Motor neuron (in vitro differentiated cells): Measurements from ENCODE around the gene IGF2BP3. TPM values are rescaled to one million over a fixed set of nuclear protein-coding genes. Genes with fewer than 3 reads are reported as not detected.

Source experiments
- ATAC-seq, 8 experiments: fragments of 200-7000 bp; cut with Tn5 transposase; replicated peaks in 6 of 8; 2 replicates each; pipeline ENCODE4 v1.8.0; 2021; ENCODE audit warnings: mild to moderate bottlenecking in 8 of 8, moderate library complexity in 8 of 8
- H3K27ac ChIP-seq, 2 donors: fragments of 250-450 bp; sonication (Bioruptor Pico); 2 replicates each; pipeline ENCODE4 v1.9.0; 2021; ENCODE audit warnings: antibody characterized with exemption in 2 of 2, mild to moderate bottlenecking in 2 of 2, moderate library complexity in 1 of 2
- H3K4me1 ChIP-seq, 2 donors: fragments of 250-450 bp; sonication (Bioruptor Pico); replicated peaks in 1 of 2; 2 replicates each; pipeline ENCODE4 v1.6.1; 2021; ENCODE audit warnings: antibody characterized with exemption in 2 of 2, mild to moderate bottlenecking in 2 of 2, moderate library complexity in 1 of 2
- H3K4me3 ChIP-seq, 5 donors: fragments of 250-450 bp; sonication (Bioruptor Pico); 2 replicates each; pipeline ENCODE4 v1.9.0; 2021; ENCODE audit warnings: antibody characterized with exemption in 5 of 5, mild to moderate bottlenecking in 5 of 5, moderate library complexity in 4 of 5
- WGBS, 10 experiments: fragments of 450-650 bp; shearing (Covaris generic); methylation state at CpG; one replicate each; pipeline ENCODE4 v1.0.0; 2022; 5-methylcytosine and 5-hydroxymethylcytosine counted together
- in situ Hi-C, 9 experiments: fragments of 400-800 bp; cut with MboI; loops; one replicate each; pipeline ENCODE4 v1.15.0; 2021; ENCODE audit warnings: low sequenced_read_pairs in 9 of 9, low pct_unique_long_range_greater_than_20kb in 2 of 9; ENCODE audit not compliant: unreplicated experiment in 9 of 9
- total RNA-seq, 8 experiments: library from RNA; unstranded; fragments of 300-600 nt; gene quantifications; 2 replicates each; pipeline versions ENCODE4 v1.2.3 to v1.2.4, GENCODE V29; 2022

The IGF2BP3 gene
- total RNA-seq, 8 experiments from 2014 or later: 22.2 to 103 (median 31.4) TPM

DNA sequence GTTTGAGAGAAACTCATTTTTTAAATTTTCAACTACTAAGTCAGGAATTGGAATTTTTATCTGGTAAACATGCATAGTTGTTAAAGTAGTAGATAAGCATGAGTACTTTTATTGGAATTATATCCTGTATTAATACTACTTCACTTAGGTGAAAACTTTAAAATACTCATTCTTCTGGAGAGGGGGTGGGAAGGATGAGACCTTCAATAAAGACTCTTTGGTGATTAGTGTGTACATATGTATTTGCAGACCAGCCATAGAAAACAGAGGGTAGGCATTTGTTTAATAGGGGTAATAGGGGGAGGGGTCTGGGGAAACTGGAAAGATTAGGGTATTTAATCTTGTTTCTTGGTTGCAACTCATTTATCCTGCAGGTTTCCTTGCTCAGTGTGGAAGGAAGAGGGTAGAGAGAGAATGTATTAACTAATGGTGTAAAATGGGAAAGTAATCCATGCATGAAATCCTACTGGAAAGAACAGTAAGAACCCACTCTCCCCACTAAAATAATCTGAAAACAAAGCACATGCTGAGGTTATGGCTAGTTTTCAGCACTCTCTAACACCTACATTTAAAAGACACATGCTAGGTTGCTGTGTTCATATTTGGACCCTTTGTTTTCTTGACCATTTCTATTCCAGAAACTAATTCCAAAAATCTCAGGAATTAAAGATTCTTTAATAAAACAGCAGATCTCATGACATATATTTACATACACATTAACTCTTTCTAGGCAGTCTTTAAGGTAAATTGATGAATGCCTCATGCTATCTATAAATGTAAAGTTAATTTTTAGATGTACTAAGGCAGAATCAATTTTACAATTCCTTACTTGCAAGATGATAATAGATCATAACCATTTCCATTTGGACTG, 6.2 kb upstream of the IGF2BP3 start:
- no peak for ATAC-seq
- Histone ChIP-seq H3K4me3 (no peak overlapping the region), H3K27ac (no peak overlapping the region), H3K4me1 (peaks cover 0 to 6% of the 10 kb centered on the region in 2 donors)
- in situ Hi-C loops: no loop called here

DNA sequence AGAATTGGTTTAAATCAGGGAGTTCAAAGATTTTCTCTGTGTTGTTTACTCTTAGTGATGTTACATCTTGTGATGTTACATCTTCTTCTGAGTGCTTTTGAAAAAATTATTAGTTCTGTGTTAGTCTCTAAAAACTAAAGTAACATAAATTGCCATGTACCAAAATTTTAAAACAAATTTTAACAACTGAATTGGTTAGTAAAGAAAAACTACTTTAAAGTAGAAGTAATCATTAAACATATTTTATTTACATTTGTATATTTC, 5.2 kb upstream of the IGF2BP3 start:
- peak overlapping the region in 2 of 5 donors; percentile 63 to 68 for H3K4me3 ChIP-seq
- no peak for ATAC-seq
- no peak overlapping the region for H3K27ac ChIP-seq
- H3K4me1 ChIP-seq: peaks cover 0 to 6% of the 10 kb centered on the region in 2 donors
- in situ Hi-C loops: no loop called here

DNA sequence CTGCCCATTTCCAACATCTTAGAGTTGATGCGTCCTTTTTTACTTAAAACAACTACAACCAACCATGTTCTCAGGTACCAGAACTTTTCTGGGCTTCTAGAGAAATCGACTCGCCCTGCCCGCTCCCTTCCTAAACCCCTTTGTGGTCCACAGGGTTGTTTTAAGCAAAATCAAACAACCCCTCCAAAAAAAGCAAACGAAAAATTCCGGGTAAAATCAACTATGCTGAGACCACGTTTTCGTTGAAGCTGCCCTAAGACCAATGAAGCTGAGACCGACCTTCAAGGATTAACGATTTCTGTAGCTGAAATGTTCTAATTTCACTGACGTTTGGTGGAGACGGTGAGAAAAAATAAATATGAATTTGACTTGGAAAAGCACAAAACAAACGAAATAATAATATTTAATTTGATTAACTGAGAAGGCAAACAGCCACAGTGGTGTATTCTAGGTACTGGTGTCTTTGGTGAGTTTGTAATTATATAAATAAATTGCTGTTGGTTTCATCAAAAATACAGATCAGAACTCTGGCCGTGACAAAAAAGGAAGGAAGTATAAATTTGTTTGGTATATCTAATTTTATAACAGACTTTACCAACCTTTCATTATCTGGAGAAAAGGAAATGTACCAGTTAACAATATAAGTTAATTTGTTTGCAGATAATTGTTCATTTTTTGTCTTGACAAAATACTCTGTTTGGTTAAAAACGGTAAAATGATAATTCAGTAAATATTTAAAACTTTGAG, 4.7 kb upstream of the IGF2BP3 start:
- peak overlapping the region; percentile 63 to 82 (median 68) for H3K4me3 ChIP-seq
- ATAC-seq: no peak
- in situ Hi-C loops: no loop called here
- 0 to 4% (median 2%) methylated on average over 4 to 15 of the region's 15 CpGs for WGBS, 10 experiments
- peak overlapping the region; percentile 29 to 48 for H3K27ac ChIP-seq
- peaks cover 0 to 6% of the 10 kb centered on the region in 2 donors for H3K4me1 ChIP-seq

DNA sequence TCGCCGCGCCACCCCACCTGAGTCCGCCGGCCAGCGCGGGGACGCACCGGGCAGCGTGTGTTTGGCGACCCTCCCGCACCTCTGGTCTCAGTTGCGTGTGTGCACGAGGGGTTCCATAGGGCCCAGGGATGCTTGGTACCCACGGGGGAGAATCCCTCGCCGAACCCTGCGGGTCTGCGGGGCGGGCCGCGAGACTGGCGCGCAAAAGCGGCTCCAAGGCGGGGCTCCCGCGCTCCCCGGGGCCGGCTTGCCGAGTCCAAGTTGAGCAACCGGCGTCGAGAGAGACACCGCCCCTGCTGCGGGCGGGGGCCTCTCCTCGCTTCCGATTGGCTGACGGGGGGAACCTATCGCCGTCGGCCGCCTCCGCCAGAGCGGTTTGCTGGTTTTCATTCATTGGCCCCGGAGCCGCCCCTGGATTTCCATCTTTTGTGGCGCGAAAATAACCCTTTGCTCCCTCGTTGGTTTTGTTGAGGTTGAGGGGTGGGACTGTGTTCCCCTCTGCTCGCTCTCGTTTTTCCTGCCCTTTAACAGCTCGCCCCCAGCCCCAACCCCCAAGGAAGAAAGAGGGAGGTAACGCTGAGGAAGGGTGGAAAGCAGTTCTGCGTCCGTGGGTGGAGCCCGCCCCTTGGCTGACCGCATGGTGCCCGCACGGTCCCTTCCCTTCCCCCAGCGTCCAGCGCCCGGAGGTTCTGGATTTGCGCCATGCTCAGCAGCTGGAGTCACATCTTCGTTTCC, 4.0 kb upstream of the IGF2BP3 start:
- in situ Hi-C loops: no loop called here
- peak; percentile 61 to 80 (median 76) for ATAC-seq
- WGBS, 10 experiments: 0 to 1% (median 0%) methylated on average over 2 to 17 of the region's 66 CpGs; no CpG with 5 or more reads in 5 of the 10 experiments

DNA sequence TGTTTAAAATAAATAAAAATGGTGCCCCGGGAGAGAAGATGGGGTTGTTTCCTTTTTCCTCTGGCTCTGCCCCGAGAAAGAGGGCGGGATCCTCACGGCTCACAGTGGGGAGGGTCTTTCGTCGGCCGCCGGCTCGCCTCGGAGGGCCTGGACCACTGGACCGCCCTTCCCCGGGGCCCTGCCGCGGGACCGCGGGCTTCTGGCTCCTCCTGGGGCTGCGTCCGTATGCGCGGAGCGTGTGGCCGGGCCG, 3.5 kb upstream of the IGF2BP3 start:
- WGBS, 10 experiments: 0% methylated on average over 5 to 10 of the region's 23 CpGs; no CpG with 5 or more reads in 7 of the 10 experiments
- H3K27ac ChIP-seq: peak overlapping the region; percentile 66 to 70
- ATAC-seq: peak in 7 of 8 experiments; percentile 5 to 50 (median 38)
- in situ Hi-C loops: no loop called here
- peaks cover 0 to 6% of the 10 kb centered on the region in 2 donors for H3K4me1 ChIP-seq
- H3K4me3 ChIP-seq: peak overlapping the region; percentile 63 to 82 (median 68)

More for the DNA sequence above, 4.0 kb upstream of the IGF2BP3 start:
- peaks cover 0 to 6% of the 10 kb centered on the region in 2 donors for H3K4me1 ChIP-seq
- H3K4me3 ChIP-seq: peak overlapping the region; percentile 63 to 82 (median 68)
- peak overlapping the region; percentile 66 to 70 for H3K27ac ChIP-seq

DNA sequence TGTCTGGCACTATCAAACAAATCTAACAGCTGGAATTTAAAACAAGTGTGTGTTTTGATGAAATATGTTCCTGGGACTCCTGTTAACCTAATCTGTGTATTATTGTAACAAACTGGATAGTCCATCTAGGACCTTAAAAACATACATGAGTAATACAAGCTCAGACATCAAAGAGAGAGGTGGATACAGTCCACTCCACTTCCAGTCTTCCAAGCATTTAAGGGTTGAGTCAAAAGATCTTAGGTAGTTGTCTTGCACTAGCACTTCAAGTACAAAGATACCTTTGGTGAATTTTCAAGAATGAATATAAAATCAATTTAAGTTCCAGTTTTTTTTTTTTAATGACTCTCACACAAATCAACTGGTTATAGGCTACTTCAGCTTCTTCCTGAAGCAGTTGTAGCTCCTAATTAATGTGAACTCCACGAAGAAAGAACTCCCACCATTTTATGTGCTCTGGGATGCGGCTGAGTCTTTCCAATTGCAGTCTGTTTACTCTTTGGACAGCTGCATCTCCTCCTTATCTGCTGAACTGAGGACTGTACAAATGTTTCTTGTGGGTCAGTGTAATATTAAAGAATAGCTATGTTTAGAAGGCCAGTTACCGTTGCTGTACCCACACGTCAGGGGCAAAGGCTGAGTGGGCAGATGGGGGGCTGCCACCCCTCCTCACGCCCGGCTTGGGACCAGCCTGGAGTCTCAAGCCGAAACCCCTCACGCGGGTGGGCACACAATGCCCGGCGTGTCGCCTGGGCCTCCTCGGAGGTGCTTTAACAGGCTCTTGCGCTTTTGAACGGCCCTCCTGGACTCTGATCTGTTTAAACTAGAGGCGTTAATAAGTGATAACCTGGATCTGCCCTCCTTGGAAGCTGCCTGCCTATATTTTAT, 2.9 kb upstream of the IGF2BP3 start:
- ATAC-seq: no peak
- WGBS, 10 experiments: 0 to 85% (median 2%) methylated on average over 4 to 7 of the region's 16 CpGs; no CpG with 5 or more reads in 3 of the 10 experiments
- in situ Hi-C loops: no loop called here

DNA sequence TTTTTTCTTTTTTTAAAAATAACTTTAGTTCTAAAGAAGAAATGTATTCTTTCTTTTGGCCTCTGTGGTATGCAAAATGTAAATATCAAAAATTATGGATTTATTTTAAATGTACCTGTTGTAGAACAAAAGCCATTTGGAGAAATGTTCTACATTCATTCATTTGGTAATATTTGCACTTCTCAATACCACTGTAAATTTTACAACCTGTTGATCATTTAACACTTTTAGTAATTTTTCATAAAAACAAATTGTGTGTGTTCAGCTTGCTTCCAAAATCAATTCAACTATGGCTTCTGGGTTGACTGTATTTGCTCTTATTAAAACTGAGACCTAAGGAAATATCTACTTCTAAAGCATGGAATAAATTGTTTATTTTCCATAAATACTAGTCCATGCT, 2.3 kb upstream of the IGF2BP3 start:
- ATAC-seq: no peak
- in situ Hi-C loops: no loop called here
- Histone ChIP-seq H3K27ac (no peak overlapping the region), H3K4me1 (peaks cover 0 to 6% of the 10 kb centered on the region in 2 donors), H3K4me3 (peak overlapping the region; percentile 63 to 80 (median 68))

More for the DNA sequence above, 2.9 kb upstream of the IGF2BP3 start:
- peak overlapping the region; percentile 63 to 82 (median 68) for H3K4me3 ChIP-seq
- H3K4me1 ChIP-seq: peaks cover 0 to 6% of the 10 kb centered on the region in 2 donors
- peak overlapping the region; percentile 66 to 70 for H3K27ac ChIP-seq

DNA sequence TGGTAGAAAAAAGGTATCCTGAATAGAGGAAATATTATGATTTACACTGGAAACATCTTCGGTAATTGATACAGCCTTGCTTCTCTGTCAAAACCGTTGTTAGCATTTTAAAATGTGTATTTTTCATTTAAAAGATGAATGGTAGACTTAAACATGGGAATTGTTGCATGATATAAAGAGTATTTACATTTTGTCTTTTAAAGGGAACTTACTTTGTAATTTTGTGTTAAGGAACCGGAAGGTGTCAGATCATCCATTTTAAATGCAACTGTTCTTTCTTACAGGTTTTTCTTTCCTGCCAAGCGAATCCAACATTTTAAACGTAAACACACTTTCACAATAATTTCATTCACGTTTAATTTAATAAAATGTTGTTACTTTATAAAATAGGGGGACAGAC, 1.8 kb upstream of the IGF2BP3 start:
- ATAC-seq: no peak
- H3K27ac ChIP-seq: peak overlapping the region in 1 of 2 donors; percentile 95
- in situ Hi-C loops: no loop called here
- H3K4me1 ChIP-seq: peaks cover 0 to 6% of the 10 kb centered on the region in 2 donors
- WGBS, 10 experiments: 0 to 82% (median 7%) methylated on average over 1 to 6 of the region's 6 CpGs
- H3K4me3 ChIP-seq: peak overlapping the region; percentile 63 to 80 (median 68)

DNA sequence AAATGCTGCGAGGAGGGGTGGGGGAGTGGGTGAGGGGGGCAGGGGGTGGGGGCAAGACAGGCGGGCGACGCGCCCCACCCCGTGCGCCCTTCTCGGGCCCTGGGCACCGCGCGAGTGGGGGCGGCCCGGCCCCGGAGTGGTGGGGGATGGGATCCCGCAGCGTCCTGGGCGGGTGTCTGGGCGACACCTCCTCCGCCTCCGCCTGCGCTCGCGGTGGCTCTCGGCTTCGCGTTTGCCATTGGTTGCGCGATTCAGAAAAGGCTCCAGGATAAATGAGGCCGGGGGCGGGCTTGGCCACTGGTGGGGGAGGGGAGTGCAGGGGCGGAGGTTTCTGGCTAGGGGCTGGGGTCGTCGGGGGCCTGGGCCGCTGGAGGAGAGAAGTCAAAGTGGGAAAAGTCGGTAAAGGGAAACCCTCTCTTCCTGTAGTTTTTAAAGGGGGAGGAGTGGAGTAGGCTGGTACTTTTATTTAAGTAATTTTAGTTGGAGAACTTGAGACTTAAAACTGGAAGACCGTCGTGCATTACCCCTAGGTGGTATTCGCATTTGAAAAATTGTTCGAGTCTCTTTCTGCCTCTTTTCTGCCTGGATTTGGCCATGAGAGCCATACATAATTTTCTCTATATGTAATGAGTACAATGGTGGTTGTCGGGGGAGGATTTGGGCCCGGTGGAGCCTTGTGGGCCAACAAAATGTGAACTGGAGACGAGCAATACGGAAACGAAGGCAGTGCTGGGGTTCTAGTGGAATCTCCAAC, 992 bp upstream of the IGF2BP3 start:
- peak overlapping the region; percentile 63 to 80 (median 68) for H3K4me3 ChIP-seq
- peak; percentile 15 to 63 (median 54) for ATAC-seq
- in situ Hi-C loops: no loop called here

DNA sequence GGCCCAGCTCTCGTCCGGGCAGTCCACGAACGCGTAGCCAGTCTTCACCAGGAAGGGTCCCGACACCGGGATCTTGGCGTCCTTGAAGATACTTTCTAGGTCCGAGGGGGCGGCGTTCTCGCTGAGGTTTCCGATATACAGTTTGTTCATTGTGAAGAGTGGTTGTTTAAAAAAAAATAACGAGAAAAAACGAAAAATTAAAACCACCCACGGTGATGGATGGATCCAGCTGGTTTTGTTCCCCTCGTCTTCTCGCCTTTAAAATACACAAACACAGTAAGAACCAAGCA, 385 bp downstream of the IGF2BP3 start:
- H3K4me1 ChIP-seq: peaks cover 13 to 26% of the 10 kb centered on the region in 2 donors
- H3K27ac ChIP-seq: peak overlapping the region; percentile 91 to 95
- 0 to 2% (median 0%) methylated on average over 2 to 13 of the region's 18 CpGs; no CpG with 5 or more reads in 2 of the 10 experiments for WGBS, 10 experiments
- ATAC-seq: no peak
- in situ Hi-C loops: no loop called here
- H3K4me3 ChIP-seq: peak overlapping the region; percentile 63 to 80 (median 68)

More for the DNA sequence above, 992 bp upstream of the IGF2BP3 start:
- peaks cover 0 to 13% of the 10 kb centered on the region in 2 donors for H3K4me1 ChIP-seq
- WGBS, 10 experiments: 0 to 67% (median 0%) methylated on average over 1 to 9 of the region's 44 CpGs
- peak overlapping the region; percentile 89 to 95 for H3K27ac ChIP-seq

DNA sequence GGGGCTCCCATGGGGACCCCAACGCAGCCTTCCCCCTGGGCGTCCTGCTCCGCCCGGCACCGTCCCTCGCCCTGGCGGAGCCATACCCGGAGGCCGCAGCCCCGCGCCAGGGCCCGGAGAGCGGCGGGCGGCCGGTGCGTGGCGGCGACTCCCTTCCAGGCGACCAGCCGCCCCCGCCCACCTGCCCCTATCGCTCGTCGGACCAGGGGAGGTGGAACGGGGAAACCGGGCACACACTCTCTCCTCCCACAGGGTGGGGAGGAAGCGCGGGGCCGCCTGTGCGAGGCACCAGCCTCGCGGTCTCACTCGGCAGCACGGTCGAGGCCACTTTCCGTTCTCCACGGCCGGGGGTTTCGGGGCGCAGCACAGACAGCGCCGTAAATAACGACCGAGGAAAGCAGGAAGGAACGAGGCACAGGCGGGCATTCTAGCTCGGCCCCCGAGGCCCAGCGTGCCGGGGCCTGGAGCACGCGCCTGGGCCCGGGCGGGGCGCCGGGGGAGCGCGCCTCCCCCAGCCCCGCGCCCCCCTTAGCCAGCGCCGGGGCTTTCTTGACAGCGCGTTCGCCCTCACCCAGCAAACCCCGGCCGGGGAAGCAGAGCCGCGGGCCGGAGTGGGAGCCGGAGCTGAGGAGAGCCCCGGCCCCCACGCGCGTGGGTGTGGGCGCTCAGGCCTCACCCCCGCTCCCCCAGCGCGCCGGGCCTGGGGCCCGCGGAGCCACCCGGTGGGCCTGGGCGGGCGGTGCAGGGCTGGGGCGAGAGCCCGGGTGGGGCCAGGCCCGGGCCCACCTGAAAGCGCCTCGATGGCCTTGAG, 936 bp downstream of the IGF2BP3 start:
- WGBS, 10 experiments: 0% methylated on average over 2 of the region's 91 CpGs; no CpG with 5 or more reads in 9 of the 10 experiments
- ATAC-seq: peak in 7 of 8 experiments; percentile 0 to 7 (median 2)
- in situ Hi-C loops: no loop called here
- Histone ChIP-seq H3K4me1 (peaks cover 16 to 31% of the 10 kb centered on the region in 2 donors), H3K4me3 (peak overlapping the region; percentile 63 to 80 (median 68)), H3K27ac (peak overlapping the region; percentile 91 to 95)
